Cardiac muscle cell (in vitro differentiated cells and primary cell): ENCODE measurements around the gene NLK. TPM values are rescaled to one million over a fixed set of nuclear protein-coding genes. Genes with fewer than 3 reads are reported as not detected.

Experiments used
- DNase-seq, 2 donors: peaks; one replicate each; pipeline versions ENCODE4 v3.0.0 to v3.0.0-alpha.2; 2010 to 2017; ENCODE audit warnings: low read depth in 1 of 2, low spot score in 1 of 2
- H3K27ac ChIP-seq: fragments of 200-600 bp; sonication (generic); 2 replicates; pipeline ENCODE4 v1.5.1; 2016
- H3K27me3 ChIP-seq: fragments of 200-600 bp; sonication (generic); 2 replicates; pipeline ENCODE4 v1.6.0; 2016; ENCODE audit warnings: control low read depth
- H3K36me3 ChIP-seq: fragments of 200-600 bp; sonication (generic); 2 replicates; pipeline ENCODE4 v1.5.1; 2016; ENCODE audit warnings: control low read depth
- H3K4me1 ChIP-seq: fragments of 200-600 bp; sonication (generic); 2 replicates; pipeline ENCODE4 v1.8.1; 2017; ENCODE audit warnings: low read depth, mild to moderate bottlenecking, mixed run types
- H3K4me3 ChIP-seq: fragments of 200-600 bp; sonication (generic); 2 replicates; pipeline ENCODE4 v1.5.1; 2016; ENCODE audit warnings: mild to moderate bottlenecking
- H3K9me3 ChIP-seq: fragments of 200-600 bp; sonication (generic); 2 replicates; pipeline ENCODE4 v1.5.1; 2017; ENCODE audit warnings: low read depth, mild to moderate bottlenecking, control low read depth
- CTCF ChIP-seq: IDR thresholded peaks from 2 replicates; pipeline ENCODE4 v1.5.1; 2012; ENCODE audit warnings: low read depth, mild to moderate bottlenecking, low read length
- polyA plus RNA-seq: library from polyadenylated mRNA; unstranded; fragments of >200 nt; fragmentation: Nextera tagmentation; extraction: Ambion mirVana; gene quantifications from 2 replicates; pipeline ENCODE4 v1.2.1, GENCODE V29; 2016
- total RNA-seq: library from RNA; depleted of rRNA; stranded (reverse); fragments of >200 nt; gene quantifications from 2 replicates; pipeline ENCODE4 v1.2.3, GENCODE V29; 2016

The NLK gene
- total and polyA plus RNA-seq, 2 experiments from 2014 or later = 11.0 to 22.1 TPM

- no peak for DNase-seq
- H3K27me3 ChIP-seq = no peaks in the 10 kb centered on the region
- no peaks in the 10 kb centered on the region for H3K9me3 ChIP-seq
- TF ChIP-seq CTCF = no peak
- H3K36me3 ChIP-seq = peaks cover 3% of the 10 kb centered on the region
- H3K27ac ChIP-seq = no peak overlapping the region
- H3K4me1 ChIP-seq = peaks cover 9% of the 10 kb centered on the region
- no peak overlapping the region for H3K4me3 ChIP-seq
Observed at GRCh38 chr17:28101919-28102318, 59.4 kb downstream of the NLK start.

- DNase-seq = no peak
- TF ChIP-seq CTCF = no peak
- Histone ChIP-seq H3K27me3 (no peaks in the 10 kb centered on the region), H3K36me3 (peaks cover 3% of the 10 kb centered on the region), H3K27ac (no peak overlapping the region), H3K4me3 (no peak overlapping the region), H3K9me3 (no peaks in the 10 kb centered on the region), H3K4me1 (no peaks in the 10 kb centered on the region)
Observed at GRCh38 chr17:28105501-28105900, 63.0 kb downstream of the NLK start.

- no peak for TF ChIP-seq CTCF
- peaks cover 3% of the 10 kb centered on the region for H3K36me3 ChIP-seq
- no peak overlapping the region for H3K4me3 ChIP-seq
- no peaks in the 10 kb centered on the region for H3K9me3 ChIP-seq
- no peak for DNase-seq
- no peaks in the 10 kb centered on the region for H3K4me1 ChIP-seq
- H3K27me3 ChIP-seq = no peaks in the 10 kb centered on the region
- no peak overlapping the region for H3K27ac ChIP-seq
Observed at GRCh38 chr17:28110184-28110583, 67.7 kb downstream of the NLK start.

- H3K27ac ChIP-seq = no peak overlapping the region
Observed at GRCh38 chr17:28112181-28112580, 69.7 kb downstream of the NLK start.

GRCh38 chr17:28112606-28113005 is 70.1 kb downstream of the NLK start:
- Histone ChIP-seq H3K36me3 (no peaks in the 10 kb centered on the region), H3K27me3 (no peaks in the 10 kb centered on the region), H3K4me3 (no peak overlapping the region), H3K27ac (no peak overlapping the region), H3K9me3 (no peaks in the 10 kb centered on the region), H3K4me1 (peaks cover 6% of the 10 kb centered on the region)
- DNase-seq = peak in 1 of 2 donors; percentile 51
- TF ChIP-seq CTCF = no peak

More at GRCh38 chr17:28112181-28112580, 69.7 kb downstream of the NLK start:
- DNase-seq = peak in 1 of 2 donors; percentile 4
- no peak for TF ChIP-seq CTCF
- H3K36me3 ChIP-seq = no peaks in the 10 kb centered on the region
- peaks cover 2% of the 10 kb centered on the region for H3K4me1 ChIP-seq
- no peak overlapping the region for H3K4me3 ChIP-seq
- no peaks in the 10 kb centered on the region for H3K9me3 ChIP-seq
- no peaks in the 10 kb centered on the region for H3K27me3 ChIP-seq

GRCh38 chr17:28113269-28113668 is 70.8 kb downstream of the NLK start:
- Histone ChIP-seq H3K9me3 (no peaks in the 10 kb centered on the region), H3K27ac (no peak overlapping the region), H3K4me1 (peaks cover 8% of the 10 kb centered on the region), H3K27me3 (no peaks in the 10 kb centered on the region), H3K4me3 (no peak overlapping the region), H3K36me3 (no peaks in the 10 kb centered on the region)
- DNase-seq = no peak
- no peak for TF ChIP-seq CTCF
